Kidney epithelial cell (primary cell): ENCODE measurements around the gene PLEKHG3. TPM values are rescaled to one million over a fixed set of nuclear protein-coding genes. Genes with fewer than 3 reads are reported as not detected.

Experiments used
- DNase-seq: peaks from one replicate; pipeline ENCODE4 v3.0.0-alpha.2; 2010; ENCODE audit warnings: low read depth
- H3K27me3 ChIP-seq: 2 replicates; pipeline ENCODE4 v1.6.0; 2011; ENCODE audit warnings: low read length; ENCODE audit not compliant: control insufficient read depth, insufficient read depth
- H3K36me3 ChIP-seq: 2 replicates; pipeline ENCODE4 v1.5.1; 2011; ENCODE audit warnings: low read length; ENCODE audit not compliant: control insufficient read depth, insufficient read depth
- H3K4me3 ChIP-seq: 2 replicates; pipeline ENCODE4 v1.5.1; 2011; ENCODE audit warnings: low read depth, mild to moderate bottlenecking, control low read depth, low read length
- CTCF ChIP-seq: IDR thresholded peaks from 2 replicates; pipeline ENCODE4 v1.5.1; 2011; ENCODE audit warnings: mild to moderate bottlenecking, moderate library complexity, low read length, control low read depth, inconsistent platforms; ENCODE audit not compliant: insufficient read depth, poor library complexity, severe bottlenecking
- total RNA-seq: library from RNA; depleted of rRNA; stranded (reverse); fragments of >200 nt; gene quantifications from 2 replicates; pipeline ENCODE4 v1.2.3, GENCODE V29; 2015

PLEKHG3 gene
- total RNA-seq, 1 donor from 2014 or later: 136 TPM

- Histone ChIP-seq H3K4me3 (no peak overlapping the region), H3K27me3 (no peaks in the 10 kb centered on the region), H3K36me3 (no peaks in the 10 kb centered on the region)
- TF ChIP-seq CTCF: no peak
- DNase-seq: no peak
Observed at GRCh38 chr14:64789696-64790095, 85.5 kb downstream of the PLEKHG3 start.

GRCh38 chr14:64790478-64790877, 86.3 kb downstream of the PLEKHG3 start:
- DNase-seq: no peak
- H3K36me3 ChIP-seq: no peaks in the 10 kb centered on the region
- H3K4me3 ChIP-seq: no peak overlapping the region
- TF ChIP-seq CTCF: no peak
- H3K27me3 ChIP-seq: no peaks in the 10 kb centered on the region

GRCh38 chr14:64792231-64792630, 88.0 kb downstream of the PLEKHG3 start:
- no peak for TF ChIP-seq CTCF
- no peak for DNase-seq
- no peaks in the 10 kb centered on the region for H3K27me3 ChIP-seq
- H3K36me3 ChIP-seq: no peaks in the 10 kb centered on the region
- no peak overlapping the region for H3K4me3 ChIP-seq

GRCh38 chr14:64792871-64793560, 88.8 kb downstream of the PLEKHG3 start:
- Histone ChIP-seq H3K36me3 (no peaks in the 10 kb centered on the region), H3K4me3 (no peak overlapping the region), H3K27me3 (no peaks in the 10 kb centered on the region)
- no peak for DNase-seq
- no peak for TF ChIP-seq CTCF

- no peak overlapping the region for H3K4me3 ChIP-seq
- no peak for TF ChIP-seq CTCF
- no peaks in the 10 kb centered on the region for H3K36me3 ChIP-seq
- no peak for DNase-seq
- H3K27me3 ChIP-seq: no peaks in the 10 kb centered on the region
Observed at GRCh38 chr14:64795211-64795610, 91.0 kb downstream of the PLEKHG3 start.

GRCh38 chr14:64795921-64796320, 91.7 kb downstream of the PLEKHG3 start:
- Histone ChIP-seq H3K36me3 (no peaks in the 10 kb centered on the region), H3K27me3 (no peaks in the 10 kb centered on the region), H3K4me3 (no peak overlapping the region)
- DNase-seq: no peak
- TF ChIP-seq CTCF: no peak
